IMR-90 (cell line): ENCODE results near the gene GRID1.

Experiments
- POLR2A ChIP-seq: IDR thresholded peaks from 2 replicates; pipeline ENCODE4 v1.6.1; 2012; ENCODE audit warnings: mild to moderate bottlenecking, low read depth, low read length
- TF ChIP-seq, protein P1 (sequence below): fragments of 150-350 bp; IDR thresholded peaks from 2 replicates; pipeline ENCODE4 v1.6.1; 2016; ENCODE audit warnings: low read depth, mild to moderate bottlenecking, low read length, moderate library complexity, borderline replicate concordance
- TF ChIP-seq, protein P2 (sequence below): fragments of 150-350 bp; IDR thresholded peaks from 2 replicates; pipeline ENCODE4 v1.6.1; 2017; ENCODE audit warnings: mild to moderate bottlenecking, antibody characterized with exemption, low read length, low read depth

DNA sequence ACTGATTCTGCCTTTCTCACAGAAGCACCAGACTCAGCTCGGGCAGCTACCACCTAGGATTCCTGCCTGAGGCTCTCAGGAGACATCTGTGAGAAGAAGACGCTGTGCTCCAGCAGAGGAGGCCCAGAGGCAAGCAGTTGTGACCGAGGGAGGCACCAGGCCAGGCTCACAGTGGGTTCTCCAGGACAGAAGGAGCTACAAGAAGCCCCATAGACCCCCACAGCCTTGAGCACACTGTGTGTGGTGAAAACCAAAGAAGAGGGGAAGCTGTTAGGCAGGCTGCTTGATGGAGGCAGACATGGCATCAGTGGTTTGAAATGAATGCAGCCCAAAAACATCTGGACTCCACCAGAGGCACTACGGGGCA lies 198.8 kb downstream of the GRID1 start:
- TF ChIP-seq, protein P1, sequence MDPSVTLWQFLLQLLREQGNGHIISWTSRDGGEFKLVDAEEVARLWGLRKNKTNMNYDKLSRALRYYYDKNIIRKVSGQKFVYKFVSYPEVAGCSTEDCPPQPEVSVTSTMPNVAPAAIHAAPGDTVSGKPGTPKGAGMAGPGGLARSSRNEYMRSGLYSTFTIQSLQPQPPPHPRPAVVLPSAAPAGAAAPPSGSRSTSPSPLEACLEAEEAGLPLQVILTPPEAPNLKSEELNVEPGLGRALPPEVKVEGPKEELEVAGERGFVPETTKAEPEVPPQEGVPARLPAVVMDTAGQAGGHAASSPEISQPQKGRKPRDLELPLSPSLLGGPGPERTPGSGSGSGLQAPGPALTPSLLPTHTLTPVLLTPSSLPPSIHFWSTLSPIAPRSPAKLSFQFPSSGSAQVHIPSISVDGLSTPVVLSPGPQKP = no peak
- TF ChIP-seq, protein P2, sequence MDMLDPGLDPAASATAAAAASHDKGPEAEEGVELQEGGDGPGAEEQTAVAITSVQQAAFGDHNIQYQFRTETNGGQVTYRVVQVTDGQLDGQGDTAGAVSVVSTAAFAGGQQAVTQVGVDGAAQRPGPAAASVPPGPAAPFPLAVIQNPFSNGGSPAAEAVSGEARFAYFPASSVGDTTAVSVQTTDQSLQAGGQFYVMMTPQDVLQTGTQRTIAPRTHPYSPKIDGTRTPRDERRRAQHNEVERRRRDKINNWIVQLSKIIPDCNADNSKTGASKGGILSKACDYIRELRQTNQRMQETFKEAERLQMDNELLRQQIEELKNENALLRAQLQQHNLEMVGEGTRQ = no peak
- TF ChIP-seq POLR2A = no peak
